Liver (tissue), 3 donors: ENCODE results near the gene MMD.

ENCODE experiments used
- CTCF ChIP-seq: fragments of 150-350 bp; IDR thresholded peaks from 2 replicates; pipeline ENCODE4 v1.5.1; 2017; ENCODE audit warnings: improper control_type of control experiment, low read depth, low read length; ENCODE audit not compliant: missing input control
- EGR1 ChIP-seq, 2 donors: IDR thresholded peaks; 2 replicates each; pipeline ENCODE4 v1.6.1; 2016 to 2018; ENCODE audit warnings: antibody characterized with exemption in 2 of 2, low read depth in 2 of 2
- FOXA1 ChIP-seq: IDR thresholded peaks from 2 replicates; pipeline ENCODE4 v1.6.1; 2016; ENCODE audit warnings: antibody characterized with exemption
- GABPA ChIP-seq, 2 donors: IDR thresholded peaks in 1 of 2; conservative IDR thresholded peaks in 1 of 2; 2 replicates each; pipeline ENCODE4 v1.6.1; 2016; ENCODE audit warnings: antibody characterized with exemption in 2 of 2, mild to moderate bottlenecking in 1 of 2, moderate library complexity in 1 of 2
- JUND ChIP-seq, 2 donors: IDR thresholded peaks; 2 replicates each; pipeline ENCODE4 v1.6.1; 2016; ENCODE audit warnings: antibody characterized with exemption in 2 of 2
- MAX ChIP-seq: IDR thresholded peaks from 2 replicates; pipeline ENCODE4 v1.6.1; 2016; ENCODE audit warnings: antibody characterized with exemption
- NR2F2 ChIP-seq: IDR thresholded peaks from 2 replicates; pipeline ENCODE4 v1.6.1; 2016; ENCODE audit warnings: antibody characterized with exemption
- RAD21 ChIP-seq, 2 donors: IDR thresholded peaks; 2 replicates each; pipeline ENCODE4 v1.6.1; 2016; ENCODE audit warnings: antibody characterized with exemption in 2 of 2, mild to moderate bottlenecking in 2 of 2
- REST ChIP-seq: IDR thresholded peaks from 2 replicates; pipeline ENCODE4 v1.6.1; 2016; ENCODE audit warnings: antibody characterized with exemption, mild to moderate bottlenecking
- RXRA ChIP-seq, 2 donors: IDR thresholded peaks; 2 replicates each; pipeline ENCODE4 v1.6.1; 2017 to 2018; ENCODE audit warnings: antibody characterized with exemption in 2 of 2, mild to moderate bottlenecking in 1 of 2
- ZBTB33 ChIP-seq: IDR thresholded peaks from 2 replicates; pipeline ENCODE4 v1.6.1; 2016; ENCODE audit warnings: antibody characterized with exemption
- donor health status: healthy.
- donor health status: healthy.

- TF ChIP-seq CTCF (no peak), MAX (no peak), GABPA (IDR thresholded peaks at IDR 0.05 in 1 of 2, conservative IDR thresholded peaks at IDR 0.05 in 1 of 2) (no peak), ZBTB33 (no peak), RXRA (IDR thresholded peaks at IDR 0.05) (no peak), RAD21 (IDR thresholded peaks at IDR 0.05) (no peak), JUND (IDR thresholded peaks at IDR 0.05) (no peak), NR2F2 (no peak), EGR1 (IDR thresholded peaks at IDR 0.05; ENCODE audit: low read depth in 2 of 2) (no peak), FOXA1 (no peak), REST (no peak)
Measured at GRCh38 chr17:55424893-55425540, 3.4 kb upstream of the MMD start.
